Tibial nerve (tissue), 4 donors: Measurements from ENCODE around the gene RUSF1. TPM values are rescaled to one million over a fixed set of nuclear protein-coding genes. Genes with fewer than 3 reads are reported as not detected.

ENCODE experiments used
- DNase-seq, 2 donors: peaks; one replicate each; pipeline ENCODE4 v3.0.0-alpha.2; 2019; ENCODE audit warnings: low spot score in 2 of 2
- H3K27ac ChIP-seq, 4 donors: fragments of 200-600 bp; sonication (generic) in 3 of 4; one replicate each; pipeline ENCODE4 v1.5.1; 2017 to 2019; ENCODE audit warnings: mild to moderate bottlenecking in 1 of 4
- H3K27me3 ChIP-seq, 2 donors: fragments of 200-600 bp; sonication (generic) in 1 of 2; one replicate each; pipeline versions ENCODE4 v1.5.1 to v1.6.0; 2017 to 2019
- H3K36me3 ChIP-seq, 3 donors: fragments of 200-600 bp; sonication (generic); one replicate each; pipeline ENCODE4 v1.5.1; 2018 to 2019
- H3K4me1 ChIP-seq, 4 donors: fragments of 200-600 bp; sonication (generic) in 3 of 4; one replicate each; pipeline ENCODE4 v1.5.1; 2017 to 2019
- H3K4me3 ChIP-seq, 4 donors: fragments of 200-600 bp; sonication (generic) in 3 of 4; one replicate each; pipeline ENCODE4 v1.5.1; 2017 to 2019; ENCODE audit warnings: mild to moderate bottlenecking in 1 of 4, moderate library complexity in 1 of 4
- H3K9me3 ChIP-seq, 4 donors: fragments of 200-600 bp; sonication (generic) in 3 of 4; one replicate each; pipeline ENCODE4 v1.5.1; 2017 to 2019
- EP300 ChIP-seq, 2 donors: sonication (generic); formaldehyde crosslinking; IDR thresholded peaks; one replicate each; pipeline ENCODE4 v1.6.1; 2017; ENCODE audit warnings: antibody characterized with exemption in 2 of 2, mild to moderate bottlenecking in 1 of 2
- POLR2A ChIP-seq, 2 donors: fragments of 450-650 bp; IDR thresholded peaks; one replicate each; pipeline ENCODE4 v1.6.1; 2017; ENCODE audit warnings: antibody characterized with exemption in 2 of 2, mild to moderate bottlenecking in 2 of 2, moderate library complexity in 2 of 2
- WGBS, 2 donors: methylation state at CpG; one replicate each; pipeline ENCODE4 v1.1.5; 2018; 5-methylcytosine and 5-hydroxymethylcytosine counted together
- total RNA-seq, 4 donors: library from RNA; depleted of rRNA; stranded (reverse); fragments of >200 nt; gene quantifications; one replicate each; pipeline ENCODE4 v1.1.0, GENCODE V29; 2016
- TF ChIP-seq, protein P1 (sequence below), 5 experiments: fragments of 200-600 bp in 3 of 5; fragments of 450-650 bp in 2 of 5; sonication (generic) in 3 of 5; IDR thresholded peaks; one replicate each; pipeline ENCODE4 v1.5.1; 2016 to 2019; ENCODE audit warnings: antibody characterized with exemption in 5 of 5, mild to moderate bottlenecking in 3 of 5, moderate library complexity in 2 of 5

RUSF1 gene
- total RNA-seq, 4 donors from 2014 or later, result 71.7 to 118 (median 93.5) TPM

DNA sequence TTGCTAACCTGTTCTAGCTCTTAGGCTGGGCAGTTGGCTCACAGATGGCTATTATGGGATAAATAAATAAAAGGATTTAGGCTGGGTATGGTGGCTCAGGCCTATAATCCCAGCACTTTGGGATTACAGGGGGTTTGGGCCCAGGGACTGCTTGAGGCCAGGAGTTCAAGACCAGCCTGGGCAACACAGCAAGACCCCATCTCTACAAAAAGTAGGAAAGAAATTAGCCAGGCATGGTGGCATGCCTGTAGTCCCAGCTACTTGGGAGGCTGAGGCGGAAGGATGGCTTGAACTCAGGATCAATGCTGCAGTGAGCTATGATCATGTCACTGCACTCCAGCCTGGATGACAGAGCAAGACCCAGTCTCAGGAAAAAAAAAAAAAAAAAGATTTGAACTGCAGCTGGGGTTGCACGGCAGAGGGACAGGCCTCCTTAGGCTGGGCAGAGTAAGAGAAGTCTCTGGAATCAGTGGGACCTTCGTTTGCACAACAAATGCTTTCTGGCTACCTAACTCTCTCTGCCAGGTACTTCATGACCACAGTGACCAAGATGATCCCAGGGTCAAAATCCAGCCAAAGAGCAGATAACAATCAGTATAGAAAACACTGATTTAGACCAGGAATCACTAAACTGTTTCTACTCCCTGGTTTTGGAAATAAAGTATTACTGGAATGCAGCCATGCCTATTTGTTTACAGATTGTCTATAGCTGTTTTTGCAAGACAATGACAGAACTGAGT lies 6.8 kb downstream of the RUSF1 start:
- H3K36me3 ChIP-seq, result peaks cover 0 to 62% (median 4%) of the 10 kb centered on the region in 3 donors
- DNase-seq, result no peak

DNA sequence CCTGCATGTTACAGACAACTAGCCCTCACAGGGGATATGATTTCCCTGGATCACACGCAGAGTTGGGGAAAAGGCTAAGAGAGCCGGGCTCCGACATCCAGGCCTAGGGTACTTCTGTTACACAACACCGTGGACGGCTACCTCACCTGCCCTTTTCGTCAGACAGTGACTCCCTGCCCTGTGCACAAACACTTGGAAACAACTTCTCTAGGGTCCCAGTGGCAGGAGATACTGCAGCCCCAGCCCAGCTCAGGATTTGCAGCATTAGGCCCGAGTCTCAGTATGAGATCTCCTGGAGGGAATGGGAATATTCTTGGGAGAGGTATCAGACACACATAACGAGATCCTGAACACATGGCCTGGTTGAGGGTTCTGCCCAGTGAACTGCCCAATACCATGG lies 8.3 kb downstream of the RUSF1 start:
- WGBS, 2 donors, result 95 to 99% methylated on average over 8 of the region's 8 CpGs
- DNase-seq, result no peak
- no peaks in the 10 kb centered on the region for H3K9me3 ChIP-seq
- no peak overlapping the region for H3K4me3 ChIP-seq
- peaks cover 0 to 66% (median 7%) of the 10 kb centered on the region in 3 donors for H3K36me3 ChIP-seq
- H3K27ac ChIP-seq, result no peak overlapping the region
- peaks cover 0 to 25% (median 0%) of the 10 kb centered on the region in 4 donors for H3K4me1 ChIP-seq
- H3K27me3 ChIP-seq, result no peaks in the 10 kb centered on the region
- TF ChIP-seq, protein P1, sequence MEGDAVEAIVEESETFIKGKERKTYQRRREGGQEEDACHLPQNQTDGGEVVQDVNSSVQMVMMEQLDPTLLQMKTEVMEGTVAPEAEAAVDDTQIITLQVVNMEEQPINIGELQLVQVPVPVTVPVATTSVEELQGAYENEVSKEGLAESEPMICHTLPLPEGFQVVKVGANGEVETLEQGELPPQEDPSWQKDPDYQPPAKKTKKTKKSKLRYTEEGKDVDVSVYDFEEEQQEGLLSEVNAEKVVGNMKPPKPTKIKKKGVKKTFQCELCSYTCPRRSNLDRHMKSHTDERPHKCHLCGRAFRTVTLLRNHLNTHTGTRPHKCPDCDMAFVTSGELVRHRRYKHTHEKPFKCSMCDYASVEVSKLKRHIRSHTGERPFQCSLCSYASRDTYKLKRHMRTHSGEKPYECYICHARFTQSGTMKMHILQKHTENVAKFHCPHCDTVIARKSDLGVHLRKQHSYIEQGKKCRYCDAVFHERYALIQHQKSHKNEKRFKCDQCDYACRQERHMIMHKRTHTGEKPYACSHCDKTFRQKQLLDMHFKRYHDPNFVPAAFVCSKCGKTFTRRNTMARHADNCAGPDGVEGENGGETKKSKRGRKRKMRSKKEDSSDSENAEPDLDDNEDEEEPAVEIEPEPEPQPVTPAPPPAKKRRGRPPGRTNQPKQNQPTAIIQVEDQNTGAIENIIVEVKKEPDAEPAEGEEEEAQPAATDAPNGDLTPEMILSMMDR (IDR thresholded peaks at IDR 0.05), result no peak
- TF ChIP-seq EP300 (IDR thresholded peaks at IDR 0.05) (no peak), POLR2A (IDR thresholded peaks at IDR 0.05) (no peak)

More for the DNA sequence above, 6.8 kb downstream of the RUSF1 start:
- TF ChIP-seq EP300 (IDR thresholded peaks at IDR 0.05) (no peak), POLR2A (IDR thresholded peaks at IDR 0.05) (no peak)
- TF ChIP-seq, protein P1 (IDR thresholded peaks at IDR 0.05), result no peak
- Histone ChIP-seq H3K4me1 (peaks cover 0 to 40% (median under 1%) of the 10 kb centered on the region in 4 donors), H3K27me3 (no peaks in the 10 kb centered on the region), H3K4me3 (no peak overlapping the region), H3K9me3 (no peaks in the 10 kb centered on the region), H3K27ac (no peak overlapping the region)
- 63 to 67% methylated on average over 3 of the region's 3 CpGs for WGBS, 2 donors

DNA sequence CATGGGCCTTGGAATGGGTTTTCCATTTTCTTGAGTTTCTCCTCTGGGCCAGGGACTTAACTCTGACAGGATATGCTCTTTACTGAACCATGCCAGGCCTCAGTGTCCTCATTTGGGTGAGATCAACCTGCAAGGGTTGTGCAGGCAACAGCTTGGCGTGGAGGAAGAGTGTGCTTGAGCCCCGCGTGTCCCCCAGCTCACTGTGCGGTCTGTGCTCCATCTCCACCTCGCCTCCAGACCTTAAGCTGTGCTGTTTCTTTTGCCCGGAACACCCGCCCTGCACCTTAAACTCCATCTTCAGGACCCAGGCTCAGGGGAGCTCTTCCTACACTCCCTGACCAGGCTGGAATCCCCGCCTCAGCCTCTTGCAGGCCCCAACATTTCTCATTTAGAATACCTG lies 9.7 kb downstream of the RUSF1 start:
- H3K4me1 ChIP-seq, result peaks cover 0 to 21% (median 0%) of the 10 kb centered on the region in 4 donors
- DNase-seq, result no peak
- no peak overlapping the region for H3K4me3 ChIP-seq
- TF ChIP-seq, protein P1 (IDR thresholded peaks at IDR 0.05), result no peak
- TF ChIP-seq EP300 (IDR thresholded peaks at IDR 0.05), result no peak
- no peak for TF ChIP-seq POLR2A (IDR thresholded peaks at IDR 0.05)
- H3K27me3 ChIP-seq, result no peaks in the 10 kb centered on the region
- no peak overlapping the region for H3K27ac ChIP-seq
- peaks cover 0 to 72% (median 7%) of the 10 kb centered on the region in 3 donors for H3K36me3 ChIP-seq
- WGBS, 2 donors, result 93 to 96% methylated on average over 8 of the region's 8 CpGs
- no peaks in the 10 kb centered on the region for H3K9me3 ChIP-seq

DNA sequence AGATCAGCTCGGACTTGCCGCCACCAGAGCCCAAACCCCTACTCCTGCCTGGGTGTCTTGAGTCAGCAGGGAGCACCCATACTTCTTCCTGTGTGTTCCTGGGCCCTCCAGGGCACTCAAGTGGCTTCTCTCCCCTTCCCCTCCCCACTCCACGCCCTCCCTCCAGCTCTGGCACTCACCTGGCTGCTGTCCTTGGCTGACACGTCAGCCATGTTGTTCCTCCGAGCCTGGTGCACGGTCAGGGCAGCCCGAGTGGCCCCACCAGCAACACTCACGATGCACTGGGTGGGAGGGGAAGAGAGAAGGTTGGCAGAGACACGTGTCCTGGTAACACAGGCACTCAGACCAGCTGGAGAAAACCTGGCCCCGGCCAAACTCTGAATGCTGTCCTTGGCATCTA lies 11.5 kb downstream of the RUSF1 start:
- Histone ChIP-seq H3K9me3 (no peaks in the 10 kb centered on the region), H3K27ac (no peak overlapping the region), H3K27me3 (no peaks in the 10 kb centered on the region), H3K4me1 (peaks cover 0 to 6% (median 0%) of the 10 kb centered on the region in 4 donors), H3K4me3 (no peak overlapping the region), H3K36me3 (peaks cover 0 to 90% (median 11%) of the 10 kb centered on the region in 3 donors)
- WGBS, 2 donors, result 84% methylated on average over 9 to 10 of the region's 10 CpGs
- no peak for DNase-seq
- TF ChIP-seq POLR2A (IDR thresholded peaks at IDR 0.05), result no peak
- TF ChIP-seq, protein P1 (IDR thresholded peaks at IDR 0.05), result no peak
- no peak for TF ChIP-seq EP300 (IDR thresholded peaks at IDR 0.05)

DNA sequence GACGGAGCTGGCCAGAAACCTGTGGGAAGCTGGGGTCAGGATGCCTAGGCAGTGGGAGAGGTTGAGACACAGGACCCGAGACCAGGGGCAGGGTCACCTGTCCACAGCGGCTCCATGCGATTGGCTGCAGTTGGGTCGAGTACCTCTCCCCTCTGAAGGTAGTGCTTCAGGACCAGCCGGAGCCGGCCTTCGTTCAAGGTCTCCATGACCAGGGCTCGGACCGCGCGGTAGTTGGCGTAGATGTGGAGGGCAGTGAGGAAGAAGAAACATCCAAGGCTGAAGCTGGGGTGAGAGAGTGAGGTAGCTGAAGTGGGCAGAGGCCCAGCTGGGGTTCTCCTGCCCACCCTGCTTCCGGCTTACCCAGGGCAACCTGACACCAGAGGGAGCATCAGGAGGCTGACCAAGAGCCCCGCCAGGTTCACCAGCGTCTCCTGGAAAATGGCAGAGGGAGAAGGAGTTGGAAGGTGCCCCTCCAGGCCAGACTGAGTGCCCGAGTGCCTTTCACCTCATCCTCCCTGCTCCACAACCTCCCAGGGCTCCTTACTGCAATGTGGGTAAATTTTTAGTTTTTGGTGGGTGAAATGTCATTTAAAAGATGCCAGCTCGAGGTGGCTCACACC lies 14.6 kb downstream of the RUSF1 start:
- H3K4me3 ChIP-seq, result no peak overlapping the region
- no peak overlapping the region for H3K27ac ChIP-seq
- TF ChIP-seq EP300 (IDR thresholded peaks at IDR 0.05) (no peak), POLR2A (IDR thresholded peaks at IDR 0.05) (no peak)
- TF ChIP-seq, protein P1 (IDR thresholded peaks at IDR 0.05), result no peak
- no peaks in the 10 kb centered on the region for H3K27me3 ChIP-seq
- H3K36me3 ChIP-seq, result peaks cover 0 to 90% (median 11%) of the 10 kb centered on the region in 3 donors
- DNase-seq, result no peak
- no peaks in the 10 kb centered on the region for H3K9me3 ChIP-seq
- 91 to 92% methylated on average over 18 of the region's 18 CpGs for WGBS, 2 donors
- peaks cover 0 to 4% (median 0%) of the 10 kb centered on the region in 4 donors for H3K4me1 ChIP-seq
